ENCODE results near the gene IL2RG. TPM values are rescaled to one million over a fixed set of nuclear protein-coding genes. Genes with fewer than 3 reads are reported as not detected.

Gene IL2RG
- total and polyA plus RNA-seq, 10 of the 15 experiments (the other 5 are each of a cell fraction or from before 2014, with no cell fraction given), result 63.9 to 686 (median 183) TPM

- intact Hi-C loops (cut with micrococcal nuclease; ENCODE audit: unreplicated experiment), result no loop called here
- no peak overlapping the region for H2AFZ ChIP-seq (ENCODE audit: control insufficient read depth, low read depth, low read length)
- no peak for DNase-seq (ENCODE audit: low read depth, low spot score)
- no peak for FAIRE-seq
- no peak for ATAC-seq
- no peak overlapping the region for H3K9ac ChIP-seq (ENCODE audit: control insufficient read depth, insufficient read depth, low read length)
- CTCF ChIA-PET, result no interaction called here
- RAD21 ChIA-PET (ENCODE audit: unreplicated experiment), result no interaction called here
- BruUV-seq (replicated peaks), result no TSS peak
- no peaks in the 10 kb centered on the region for H3K4me1 ChIP-seq (ENCODE audit: control insufficient read depth, insufficient read depth, low read length)
- POLR2A ChIA-PET, result no interaction called here
- no peaks in the 10 kb centered on the region for H3K27me3 ChIP-seq (replicated peaks in 1 of 2; ENCODE audit: control insufficient read depth in 2 of 2, insufficient read depth in 2 of 2, low read length in 1 of 2)
- SMC1A ChIA-PET (ENCODE audit: uncharacterized antibody, unreplicated experiment), result no interaction called here
- no peak for TF ChIP-seq GATAD2B (conservative IDR thresholded peaks at IDR 0.05; ENCODE audit: low read depth)
- TF ChIP-seq NR2C2 (IDR thresholded peaks at IDR 0.05; ENCODE audit: borderline replicate concordance, control insufficient read depth, insufficient read length, low read depth), result no peak
- no peak for TF ChIP-seq ASH2L (IDR thresholded peaks at IDR 0.05; ENCODE audit: borderline replicate concordance, low read depth)
- peaks cover 2 to 4% of the 10 kb centered on the region in 2 experiments; a peak in 2 of 4 replicates for H3K36me3 ChIP-seq (ENCODE audit: control insufficient read depth in 2 of 2, insufficient read depth in 2 of 2, low read length in 1 of 2)
- no peak overlapping the region for H3K4me2 ChIP-seq (ENCODE audit: control insufficient read depth, insufficient read depth)
- no peak overlapping the region for H3K4me3 ChIP-seq
- H3K27ac ChIP-seq (ENCODE audit: control insufficient read depth, insufficient read depth), result no peak overlapping the region
- in situ Hi-C loops (cut with MboI), result no loop called here
- no peaks in the 10 kb centered on the region for H4K20me1 ChIP-seq (ENCODE audit: control insufficient read depth, insufficient read depth)
- H3K79me2 ChIP-seq (ENCODE audit: control insufficient read depth, insufficient read depth, low read length), result no peaks in the 10 kb centered on the region
- H3K9me3 ChIP-seq (replicated peaks; ENCODE audit: control insufficient read depth, insufficient read depth, low read length), result no peaks in the 10 kb centered on the region
Measured at GRCh38 chrX:71060127-71060526, 51.2 kb downstream of the IL2RG start.

GRCh38 chrX:71057848-71058530 is 53.4 kb downstream of the IL2RG start:
- WGBS (ENCODE audit: insufficient coverage, insufficient replicate concordance, low lambda C conversion rate, missing lambda C conversion rate), result 72% methylated on average over 3 of the region's 3 CpGs
- CTCF ChIA-PET, result interaction anchor here (0.6 to 0.8 kb wide), 3 partner anchors 10 to 122 kb away, joined by 3 read pairs; no protein-coding TSS in a partner anchor

More at GRCh38 chrX:71057848-71058530, 53.4 kb downstream of the IL2RG start:
- FAIRE-seq, result no peak
- intact Hi-C loops (cut with micrococcal nuclease; ENCODE audit: unreplicated experiment), result no loop called here
- no peaks in the 10 kb centered on the region for H3K79me2 ChIP-seq (ENCODE audit: control insufficient read depth, insufficient read depth, low read length)
- H4K20me1 ChIP-seq (ENCODE audit: control insufficient read depth, insufficient read depth), result no peaks in the 10 kb centered on the region
- SMC1A ChIA-PET (ENCODE audit: uncharacterized antibody, unreplicated experiment), result interaction anchor here (1.0 to 1.3 kb wide), 2 partner anchors 10 to 60 kb away, joined by 3 to 4 read pairs; partner anchors contain the start of genes MED12 and SNX12
- no peak overlapping the region for H3K4me3 ChIP-seq
- no peaks in the 10 kb centered on the region for H3K9me3 ChIP-seq (replicated peaks; ENCODE audit: control insufficient read depth, insufficient read depth, low read length)
- no peak for TF ChIP-seq GATAD2B (conservative IDR thresholded peaks at IDR 0.05; ENCODE audit: low read depth)
- TF ChIP-seq ZNF384 (IDR thresholded peaks at IDR 0.05; ENCODE audit: borderline replicate concordance, low read depth, low read length), result no peak
- no peak for TF ChIP-seq HDGF (IDR thresholded peaks at IDR 0.05)
- no peak for TF ChIP-seq HCFC1 (IDR thresholded peaks at IDR 0.05; ENCODE audit: low read length)
- no peak for TF ChIP-seq PML (IDR thresholded peaks at IDR 0.05; ENCODE audit: low read length)
- DNase-seq (ENCODE audit: low read depth, low spot score), result no peak
- BruUV-seq (replicated peaks), result no TSS peak
- POLR2A ChIA-PET, result no interaction called here
- H3K4me1 ChIP-seq (ENCODE audit: control insufficient read depth, insufficient read depth, low read length), result no peaks in the 10 kb centered on the region; the same call in 1 of the 2 replicates
- H3K27ac ChIP-seq (ENCODE audit: control insufficient read depth, insufficient read depth), result no peak overlapping the region
- RAD21 ChIA-PET (ENCODE audit: unreplicated experiment), result no interaction called here
- H2AFZ ChIP-seq (ENCODE audit: control insufficient read depth, low read depth, low read length), result no peak overlapping the region
- no peak overlapping the region for H3K4me2 ChIP-seq (ENCODE audit: control insufficient read depth, insufficient read depth)
- no peak overlapping the region for H3K9ac ChIP-seq (ENCODE audit: control insufficient read depth, insufficient read depth, low read length)
- H3K27me3 ChIP-seq (replicated peaks in 1 of 2; ENCODE audit: control insufficient read depth in 2 of 2, insufficient read depth in 2 of 2, low read length in 1 of 2), result no peaks in the 10 kb centered on the region
- ATAC-seq, result no peak
- in situ Hi-C loops (cut with MboI), result no loop called here
- H3K36me3 ChIP-seq (ENCODE audit: control insufficient read depth in 2 of 2, insufficient read depth in 2 of 2, low read length in 1 of 2), result peaks cover 2 to 4% of the 10 kb centered on the region in 2 experiments; a peak in 2 of 4 replicates

Small RNA genes lying within 50 kb of the gene (small RNA-seq; reads per million reads assigned to genes)
- gene CXorf65, result 0.47 reads per million, percentile 7 among the genes with 10 or more reads in this experiment

Other genes starting within 250 kb of the IL2RG start
Only the 7 nearest of the 11 such genes appear.
- 36.8 and 43.4 TPM in 2 replicates for gene SNX12, start 43.2 kb downstream of the IL2RG start, total RNA-seq (2014; rRNA removed)
- 29.6 and 31.6 TPM in 2 replicates for gene SNX12, start 43.2 kb downstream of the IL2RG start, total RNA-seq (2014; rRNA removed; fragmentation: Illumina TruSeq; extraction: Trizol)
- 47.7 and 50.4 TPM in 2 replicates for gene SNX12, start 43.2 kb downstream of the IL2RG start, total RNA-seq (2021)
- 48.2 and 48.4 TPM in 2 replicates for gene SNX12, start 43.2 kb downstream of the IL2RG start, polyA plus RNA-seq (2011; rRNA removed)
- 31.4 and 38.3 TPM in 2 replicates for gene SNX12, start 43.2 kb downstream of the IL2RG start, polyA plus RNA-seq (2014; fragmentation: Illumina TruSeq; extraction: Trizol)
- 10 to 100 TPM; 13.5 to 22.6 TPM for gene SNX12, start 43.2 kb downstream of the IL2RG start, polyA plus RNA-seq (2014; fragmentation: Nextera tagmentation; extraction: Ambion mirVana)
- gene SNX12, start 43.2 kb downstream of the IL2RG start, polyA plus RNA-seq (2014; rRNA removed), result 40.0 and 40.6 TPM in 2 replicates
- 1 to 10 TPM; 4.4 TPM for gene SNX12, start 43.2 kb downstream of the IL2RG start, polyA plus RNA-seq (2016; fragmentation: Nextera tagmentation; extraction: Ambion mirVana)
- gene FOXO4, start 15.7 kb downstream of the IL2RG start, total RNA-seq (2014; rRNA removed), result 2.7 and 2.8 TPM in 2 replicates
- gene FOXO4, start 15.7 kb downstream of the IL2RG start, total RNA-seq (2014; rRNA removed; fragmentation: Illumina TruSeq; extraction: Trizol), result 1.9 and 2.4 TPM in 2 replicates
- gene FOXO4, start 15.7 kb downstream of the IL2RG start, total RNA-seq (2021), result 6.9 and 8.1 TPM in 2 replicates
- 2.0 and 3.3 TPM in 2 replicates for gene FOXO4, start 15.7 kb downstream of the IL2RG start, polyA plus RNA-seq (2011; rRNA removed)
- 1.1 and 2.9 TPM in 2 replicates for gene FOXO4, start 15.7 kb downstream of the IL2RG start, polyA plus RNA-seq (2014; fragmentation: Illumina TruSeq; extraction: Trizol)
- gene FOXO4, start 15.7 kb downstream of the IL2RG start, polyA plus RNA-seq (2014; fragmentation: Nextera tagmentation; extraction: Ambion mirVana), result under 1 TPM; 0.05 to 0.11 TPM
- 3.2 and 3.4 TPM in 2 replicates for gene FOXO4, start 15.7 kb downstream of the IL2RG start, polyA plus RNA-seq (2014; rRNA removed)
- gene FOXO4, start 15.7 kb downstream of the IL2RG start, polyA plus RNA-seq (2016; fragmentation: Nextera tagmentation; extraction: Ambion mirVana), result 1 to 10 TPM in 1 of 2 experiments, under 1 TPM in 1; 0.97 to 1.2 TPM
- gene CXorf65, start 4.8 kb downstream of the IL2RG start, total RNA-seq (2014; rRNA removed), result 0.54 and 2.3 TPM in 2 replicates
- 2.5 and 4.0 TPM in 2 replicates for gene CXorf65, start 4.8 kb downstream of the IL2RG start, total RNA-seq (2014; rRNA removed; fragmentation: Illumina TruSeq; extraction: Trizol)
- 4.0 and 4.8 TPM in 2 replicates for gene CXorf65, start 4.8 kb downstream of the IL2RG start, total RNA-seq (2021)
- gene CXorf65, start 4.8 kb downstream of the IL2RG start, polyA plus RNA-seq (2011; rRNA removed), result 4.8 and 9.0 TPM in 2 replicates
- gene CXorf65, start 4.8 kb downstream of the IL2RG start, polyA plus RNA-seq (2014; fragmentation: Illumina TruSeq; extraction: Trizol), result 2.1 and 27.5 TPM in 2 replicates
- gene CXorf65, start 4.8 kb downstream of the IL2RG start, polyA plus RNA-seq (2014; fragmentation: Nextera tagmentation; extraction: Ambion mirVana), result 1 to 10 TPM; 2.1 to 2.8 TPM
- gene CXorf65, start 4.8 kb downstream of the IL2RG start, polyA plus RNA-seq (2014; rRNA removed), result 1.8 and 2.7 TPM in 2 replicates
- 1 to 10 TPM in 1 of 2 experiments, under 1 TPM in 1; 0.82 to 2.4 TPM for gene CXorf65, start 4.8 kb downstream of the IL2RG start, polyA plus RNA-seq (2016; fragmentation: Nextera tagmentation; extraction: Ambion mirVana)
- gene MED12, start 7.0 kb upstream of the IL2RG start, total RNA-seq (2014; rRNA removed), result 14.8 and 20.3 TPM in 2 replicates
- 5.7 and 5.9 TPM in 2 replicates for gene MED12, start 7.0 kb upstream of the IL2RG start, total RNA-seq (2014; rRNA removed; fragmentation: Illumina TruSeq; extraction: Trizol)
- 28.5 and 28.8 TPM in 2 replicates for gene MED12, start 7.0 kb upstream of the IL2RG start, total RNA-seq (2021)
- 4.9 and 13.0 TPM in 2 replicates for gene MED12, start 7.0 kb upstream of the IL2RG start, polyA plus RNA-seq (2011; rRNA removed)
- gene MED12, start 7.0 kb upstream of the IL2RG start, polyA plus RNA-seq (2014; fragmentation: Illumina TruSeq; extraction: Trizol), result 18.3 and 18.9 TPM in 2 replicates
- 1 to 10 TPM in 1 of 2 experiments, under 1 TPM in 1; 0.68 to 1.7 TPM for gene MED12, start 7.0 kb upstream of the IL2RG start, polyA plus RNA-seq (2014; fragmentation: Nextera tagmentation; extraction: Ambion mirVana)
- gene MED12, start 7.0 kb upstream of the IL2RG start, polyA plus RNA-seq (2014; rRNA removed), result 13.5 and 15.2 TPM in 2 replicates
- 10 to 100 TPM; 13.9 to 14.0 TPM for gene MED12, start 7.0 kb upstream of the IL2RG start, polyA plus RNA-seq (2016; fragmentation: Nextera tagmentation; extraction: Ambion mirVana)
- 0.16 and 0.23 TPM in 2 replicates for gene NLGN3, start 33.3 kb upstream of the IL2RG start, total RNA-seq (2014; rRNA removed)
- 0.14 and 0.18 TPM in 2 replicates for gene NLGN3, start 33.3 kb upstream of the IL2RG start, total RNA-seq (2014; rRNA removed; fragmentation: Illumina TruSeq; extraction: Trizol)
- 0.33 and 0.56 TPM in 2 replicates for gene NLGN3, start 33.3 kb upstream of the IL2RG start, total RNA-seq (2021)
- gene NLGN3, start 33.3 kb upstream of the IL2RG start, polyA plus RNA-seq (2011; rRNA removed), result 0.33 and 0.48 TPM in 2 replicates
- gene NLGN3, start 33.3 kb upstream of the IL2RG start, polyA plus RNA-seq (2014; fragmentation: Illumina TruSeq; extraction: Trizol), result 0.48 and 0.73 TPM in 2 replicates
- under 1 TPM; 0.07 to 0.13 TPM for gene NLGN3, start 33.3 kb upstream of the IL2RG start, polyA plus RNA-seq (2014; fragmentation: Nextera tagmentation; extraction: Ambion mirVana)
- gene NLGN3, start 33.3 kb upstream of the IL2RG start, polyA plus RNA-seq (2014; rRNA removed), result 0.50 and 0.61 TPM in 2 replicates
- under 1 TPM; 0.21 to 0.42 TPM for gene NLGN3, start 33.3 kb upstream of the IL2RG start, polyA plus RNA-seq (2016; fragmentation: Nextera tagmentation; extraction: Ambion mirVana)
- gene GJB1, start 111.6 kb upstream of the IL2RG start, total RNA-seq (2014; rRNA removed), result not detected in 2 replicates
- gene GJB1, start 111.6 kb upstream of the IL2RG start, total RNA-seq (2014; rRNA removed; fragmentation: Illumina TruSeq; extraction: Trizol), result not detected in 2 replicates
- gene GJB1, start 111.6 kb upstream of the IL2RG start, total RNA-seq (2021), result 0.13 TPM in 1 of 2 replicates, not detected in the other
- gene GJB1, start 111.6 kb upstream of the IL2RG start, polyA plus RNA-seq (2011; rRNA removed), result not detected in 2 replicates
- not detected in 2 replicates for gene GJB1, start 111.6 kb upstream of the IL2RG start, polyA plus RNA-seq (2014; fragmentation: Illumina TruSeq; extraction: Trizol)
- gene GJB1, start 111.6 kb upstream of the IL2RG start, polyA plus RNA-seq (2014; fragmentation: Nextera tagmentation; extraction: Ambion mirVana), result not detected
- gene GJB1, start 111.6 kb upstream of the IL2RG start, polyA plus RNA-seq (2014; rRNA removed), result not detected in 2 replicates
- not detected for gene GJB1, start 111.6 kb upstream of the IL2RG start, polyA plus RNA-seq (2016; fragmentation: Nextera tagmentation; extraction: Ambion mirVana)
- gene ZMYM3, start 142.6 kb upstream of the IL2RG start, total RNA-seq (2014; rRNA removed), result 12.6 and 14.5 TPM in 2 replicates
- 9.9 and 10.1 TPM in 2 replicates for gene ZMYM3, start 142.6 kb upstream of the IL2RG start, total RNA-seq (2014; rRNA removed; fragmentation: Illumina TruSeq; extraction: Trizol)
- gene ZMYM3, start 142.6 kb upstream of the IL2RG start, total RNA-seq (2021), result 27.4 and 28.1 TPM in 2 replicates
- 9.0 and 19.6 TPM in 2 replicates for gene ZMYM3, start 142.6 kb upstream of the IL2RG start, polyA plus RNA-seq (2011; rRNA removed)
- 18.6 and 20.3 TPM in 2 replicates for gene ZMYM3, start 142.6 kb upstream of the IL2RG start, polyA plus RNA-seq (2014; fragmentation: Illumina TruSeq; extraction: Trizol)
- gene ZMYM3, start 142.6 kb upstream of the IL2RG start, polyA plus RNA-seq (2014; fragmentation: Nextera tagmentation; extraction: Ambion mirVana), result 1 to 10 TPM; 2.3 to 5.1 TPM
- 19.8 and 20.0 TPM in 2 replicates for gene ZMYM3, start 142.6 kb upstream of the IL2RG start, polyA plus RNA-seq (2014; rRNA removed)
- 1 to 10 TPM; 9.6 to 10.0 TPM for gene ZMYM3, start 142.6 kb upstream of the IL2RG start, polyA plus RNA-seq (2016; fragmentation: Nextera tagmentation; extraction: Ambion mirVana)

All from GM12878 (cell line).